Fibroblast of the aortic adventitia (primary cell): ENCODE data around the gene TPM2. TPM values are rescaled to one million over a fixed set of nuclear protein-coding genes. Genes with fewer than 3 reads are reported as not detected.

Experiments
- DNase-seq: peaks from one replicate; pipeline ENCODE4 v3.0.0-alpha.2; 2010; ENCODE audit warnings: low read depth
- H3K4me3 ChIP-seq: 2 replicates; pipeline ENCODE4 v1.5.1; 2011; ENCODE audit warnings: low read depth, mild to moderate bottlenecking, control low read depth, low read length, moderate library complexity
- total RNA-seq: library from RNA; depleted of rRNA; stranded (reverse); fragments of >200 nt; gene quantifications from 2 replicates; pipeline ENCODE4 v1.2.3, GENCODE V29; 2012; ENCODE audit warnings: low replicate concordance
- TF ChIP-seq, protein P1 (sequence below): IDR thresholded peaks from 2 replicates; pipeline ENCODE4 v1.5.1; 2011; ENCODE audit warnings: mild to moderate bottlenecking, low read length, control low read depth, inconsistent platforms; ENCODE audit not compliant: insufficient read depth

The TPM2 gene
- total RNA-seq, 1 donor: 484 TPM

GRCh38 chr9:35698231-35698630, 8.5 kb upstream of the TPM2 start:
- DNase-seq: no peak
- H3K4me3 ChIP-seq: no peak overlapping the region
- TF ChIP-seq, protein P1, sequence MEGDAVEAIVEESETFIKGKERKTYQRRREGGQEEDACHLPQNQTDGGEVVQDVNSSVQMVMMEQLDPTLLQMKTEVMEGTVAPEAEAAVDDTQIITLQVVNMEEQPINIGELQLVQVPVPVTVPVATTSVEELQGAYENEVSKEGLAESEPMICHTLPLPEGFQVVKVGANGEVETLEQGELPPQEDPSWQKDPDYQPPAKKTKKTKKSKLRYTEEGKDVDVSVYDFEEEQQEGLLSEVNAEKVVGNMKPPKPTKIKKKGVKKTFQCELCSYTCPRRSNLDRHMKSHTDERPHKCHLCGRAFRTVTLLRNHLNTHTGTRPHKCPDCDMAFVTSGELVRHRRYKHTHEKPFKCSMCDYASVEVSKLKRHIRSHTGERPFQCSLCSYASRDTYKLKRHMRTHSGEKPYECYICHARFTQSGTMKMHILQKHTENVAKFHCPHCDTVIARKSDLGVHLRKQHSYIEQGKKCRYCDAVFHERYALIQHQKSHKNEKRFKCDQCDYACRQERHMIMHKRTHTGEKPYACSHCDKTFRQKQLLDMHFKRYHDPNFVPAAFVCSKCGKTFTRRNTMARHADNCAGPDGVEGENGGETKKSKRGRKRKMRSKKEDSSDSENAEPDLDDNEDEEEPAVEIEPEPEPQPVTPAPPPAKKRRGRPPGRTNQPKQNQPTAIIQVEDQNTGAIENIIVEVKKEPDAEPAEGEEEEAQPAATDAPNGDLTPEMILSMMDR: no peak

DNA sequence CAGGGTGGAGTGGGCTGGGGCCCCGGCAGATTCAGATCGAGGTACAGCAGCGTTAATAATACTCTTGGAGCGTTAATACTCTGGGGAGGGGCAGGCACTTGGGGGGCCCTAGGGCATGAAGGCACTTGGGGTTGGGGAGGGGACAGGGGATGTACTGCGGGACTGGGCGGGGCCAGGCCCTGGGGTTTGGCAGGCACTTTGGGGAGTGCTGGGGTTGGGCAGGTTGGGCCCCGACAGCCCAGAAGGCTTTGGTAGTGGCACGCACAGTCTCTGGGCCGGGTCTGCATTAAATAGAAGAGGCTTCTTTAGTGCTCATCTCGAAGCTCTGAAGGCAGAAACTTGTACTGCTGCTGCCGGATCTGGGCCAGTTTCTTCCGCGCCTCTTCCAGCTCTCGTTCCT, 7.8 kb upstream of the TPM2 start:
- TF ChIP-seq, protein P1: no peak
- DNase-seq: no peak
- no peak overlapping the region for H3K4me3 ChIP-seq

- peak; percentile 56 for DNase-seq
- TF ChIP-seq, protein P1: peak; percentile 95
- H3K4me3 ChIP-seq: no peak overlapping the region
Observed at GRCh38 chr9:35696520-35697215, 6.9 kb upstream of the TPM2 start.

DNA sequence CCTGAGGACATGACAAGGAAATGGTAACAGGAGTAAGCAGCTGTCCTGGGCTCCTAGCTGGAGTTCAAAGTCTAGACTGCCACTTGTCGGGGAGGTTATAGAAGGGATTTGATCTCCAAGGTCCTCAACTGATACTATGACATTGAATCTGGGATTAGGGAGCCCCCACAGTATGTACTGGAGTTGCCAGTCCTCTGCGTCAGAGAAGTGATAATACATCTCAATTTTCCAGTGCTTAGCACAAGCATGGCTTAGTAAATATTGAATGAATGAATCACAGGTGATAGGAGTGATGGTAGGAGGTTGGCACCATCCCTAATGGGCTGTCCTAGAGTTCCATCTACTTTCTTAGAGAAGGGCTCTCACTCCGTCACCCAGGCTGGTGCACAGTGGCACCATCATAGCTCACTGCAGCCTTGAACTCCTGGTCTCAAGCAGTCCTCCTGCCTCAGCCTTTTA, 6.2 kb upstream of the TPM2 start:
- TF ChIP-seq, protein P1: no peak
- DNase-seq: no peak
- H3K4me3 ChIP-seq: no peak overlapping the region

GRCh38 chr9:35691757-35692301, 2.1 kb upstream of the TPM2 start:
- DNase-seq: no peak
- no peak overlapping the region for H3K4me3 ChIP-seq
- TF ChIP-seq, protein P1: no peak

GRCh38 chr9:35691334-35691650, 1.6 kb upstream of the TPM2 start:
- TF ChIP-seq, protein P1: no peak
- DNase-seq: no peak
- peak overlapping the region; percentile 79 for H3K4me3 ChIP-seq
